Amniotic epithelial cell (primary cell): Measurements from ENCODE around the gene STAB2.

Experiments
- DNase-seq: peaks from one replicate; pipeline ENCODE4 v3.0.0-alpha.2; 2010; ENCODE audit warnings: low read depth

Gene STAB2

GRCh38 chr12:103690426-103690825 lies 103.4 kb downstream of the STAB2 start:
- no peak for DNase-seq

DNA sequence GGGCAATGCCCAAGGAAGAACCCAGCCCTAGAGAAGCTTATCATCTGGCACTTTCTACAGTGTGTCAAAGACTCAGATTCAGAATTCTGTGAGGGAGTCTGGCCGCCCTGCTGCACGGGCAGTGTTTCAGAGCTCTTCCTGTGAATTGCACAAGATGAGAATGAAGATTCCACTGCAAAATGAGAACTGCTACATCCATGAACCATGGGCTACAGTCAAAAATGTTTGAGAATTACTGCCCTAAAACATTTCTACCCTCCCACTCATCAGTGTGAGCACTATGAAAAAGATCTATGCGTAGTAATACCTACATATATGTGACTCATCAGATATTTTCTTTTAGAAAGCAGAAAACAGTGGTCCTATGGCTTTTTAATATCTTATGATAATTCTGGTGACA lies 104.0 kb downstream of the STAB2 start:
- no peak for DNase-seq

GRCh38 chr12:103696101-103696500 lies 109.0 kb downstream of the STAB2 start:
- DNase-seq: no peak

- no peak for DNase-seq
Measured at GRCh38 chr12:103697971-103698751, 111.1 kb downstream of the STAB2 start.

GRCh38 chr12:103698752-103699560 lies 111.9 kb downstream of the STAB2 start:
- DNase-seq: no peak

GRCh38 chr12:103705098-103705497 lies 118.0 kb downstream of the STAB2 start:
- no peak for DNase-seq

- no peak for DNase-seq
Measured at GRCh38 chr12:103705927-103706326, 118.9 kb downstream of the STAB2 start.

- no peak for DNase-seq
Measured at GRCh38 chr12:103707446-103707845, 120.4 kb downstream of the STAB2 start.

- DNase-seq: no peak
Measured at GRCh38 chr12:103710544-103710943, 123.5 kb downstream of the STAB2 start.

- DNase-seq: no peak
Measured at GRCh38 chr12:103712216-103712615, 125.1 kb downstream of the STAB2 start.

- DNase-seq: no peak
Measured at GRCh38 chr12:103715494-103715893, 128.4 kb downstream of the STAB2 start.

GRCh38 chr12:103716517-103717196 lies 129.6 kb downstream of the STAB2 start:
- no peak for DNase-seq

GRCh38 chr12:103725398-103725797 lies 138.3 kb downstream of the STAB2 start:
- DNase-seq: no peak

- no peak for DNase-seq
Measured at GRCh38 chr12:103727638-103728037, 140.6 kb downstream of the STAB2 start.

- peak; percentile 96 for DNase-seq
Measured at GRCh38 chr12:103728323-103728722, 141.2 kb downstream of the STAB2 start.

DNA sequence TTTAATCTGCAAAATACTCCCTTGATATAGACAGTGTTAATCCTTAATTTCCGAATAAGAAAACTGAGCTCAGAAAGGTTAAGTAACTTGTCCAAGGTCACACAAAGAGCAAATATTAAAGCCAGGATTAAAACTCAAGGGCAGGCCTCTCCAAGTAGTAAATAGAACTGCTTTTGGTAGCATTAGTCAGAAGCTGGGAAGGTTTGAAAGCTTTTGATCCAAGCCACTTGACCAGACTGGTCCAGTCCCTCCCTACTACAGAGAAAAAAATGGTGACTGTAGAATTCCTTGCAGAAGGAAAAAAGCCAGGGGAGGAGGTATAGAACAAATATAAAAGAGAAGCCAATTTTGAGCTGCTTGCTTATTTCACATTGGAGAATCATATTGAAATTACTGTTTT lies 142.4 kb downstream of the STAB2 start:
- peak; percentile 50 for DNase-seq

DNA sequence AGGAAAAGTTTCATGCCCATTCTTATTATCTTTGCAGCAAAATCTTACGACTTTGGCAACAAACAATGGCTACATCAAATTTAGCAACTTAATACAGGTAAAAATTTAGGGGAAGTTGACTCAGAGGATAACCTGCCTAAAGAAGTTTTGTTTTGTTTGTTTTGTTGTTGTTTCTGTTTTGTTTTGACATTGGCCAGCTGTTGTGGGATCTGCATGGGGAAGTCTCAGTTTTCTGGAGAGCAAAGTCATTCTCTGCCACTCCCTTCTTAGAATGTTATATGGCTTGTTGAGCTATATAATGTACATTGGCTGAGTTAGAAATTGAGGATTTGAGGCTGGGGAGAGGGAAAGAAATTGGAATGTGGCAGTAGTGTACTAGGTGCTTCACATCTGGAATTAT lies 144.5 kb downstream of the STAB2 start:
- DNase-seq: no peak

- no peak for DNase-seq
Measured at GRCh38 chr12:103734863-103735262, 147.8 kb downstream of the STAB2 start.

- no peak for DNase-seq
Measured at GRCh38 chr12:103735291-103735690, 148.2 kb downstream of the STAB2 start.

DNA sequence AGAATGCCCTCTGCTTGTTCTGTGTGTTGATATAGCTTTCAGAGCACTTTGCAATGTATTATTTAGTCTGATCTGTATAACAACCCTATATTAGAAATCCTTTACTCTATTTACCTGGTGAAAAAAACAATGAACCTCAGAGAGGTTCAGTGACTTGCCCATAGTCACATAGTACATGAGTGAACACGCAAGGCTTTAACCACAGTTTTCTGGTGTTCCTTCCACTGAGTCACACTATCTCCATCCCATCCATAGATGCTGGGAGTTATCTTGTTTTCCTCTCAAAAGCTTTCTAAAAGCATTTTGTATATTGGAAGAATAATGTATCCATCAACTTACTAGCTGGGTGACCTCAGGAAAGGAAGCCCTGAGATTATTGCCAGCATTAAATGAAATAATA lies 149.5 kb downstream of the STAB2 start:
- DNase-seq: no peak

DNA sequence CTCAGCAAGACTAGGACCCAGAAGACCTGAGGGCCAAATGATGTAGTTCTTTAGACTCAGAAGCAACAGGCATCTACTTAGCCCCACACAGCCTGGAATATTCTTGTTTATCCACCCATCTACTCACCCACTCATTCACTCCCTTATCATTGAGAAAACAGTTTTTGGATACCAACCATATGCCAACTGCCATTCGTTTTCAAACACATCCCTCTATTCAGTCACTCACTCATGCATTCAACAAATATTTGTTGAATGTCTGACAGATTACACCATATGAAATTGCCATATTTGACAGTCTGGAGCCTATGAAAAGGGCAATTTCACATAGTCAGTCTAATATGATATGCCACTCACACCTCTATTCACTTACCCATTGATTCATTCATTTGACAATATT lies 150.8 kb downstream of the STAB2 start:
- DNase-seq: no peak

DNA sequence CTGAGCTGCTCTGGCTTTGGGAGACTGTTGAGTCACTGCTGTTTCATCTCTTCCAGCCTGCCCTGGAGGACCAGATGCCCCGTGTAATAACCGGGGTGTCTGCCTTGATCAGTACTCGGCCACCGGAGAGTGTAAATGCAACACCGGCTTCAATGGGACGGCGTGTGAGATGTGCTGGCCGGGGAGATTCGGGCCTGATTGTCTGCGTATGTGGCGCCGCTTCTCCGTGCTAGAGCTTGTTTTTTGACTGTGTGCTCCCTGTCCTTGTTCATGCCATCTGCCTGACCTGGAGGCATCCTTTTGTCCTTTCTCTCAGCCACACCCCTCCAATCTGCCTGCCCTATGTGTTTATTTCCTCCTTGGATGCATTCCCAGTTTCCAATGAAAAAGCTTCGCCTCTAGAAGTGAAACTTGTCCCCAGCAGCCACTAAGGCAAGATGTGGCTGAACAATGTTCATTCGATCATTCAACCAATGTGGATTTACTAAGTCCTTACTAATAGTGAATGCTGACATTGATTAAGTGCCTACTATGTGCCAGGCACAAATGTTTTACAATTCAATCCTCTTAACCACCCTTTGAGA lies 155.4 kb downstream of the STAB2 start:
- DNase-seq: no peak
